RWPE2 (cell line): Measurements from ENCODE around the gene COPE.
A peak's percentile ranks its signal among the peaks of the same experiment; 100 is the strongest.

Experiments used
- ATAC-seq: fragments of 200-7000 bp; cut with Tn5 transposase; 3 replicates; pipeline ENCODE4 v1.9.1; 2021; ENCODE audit warnings: low read depth
- DNase-seq: peaks from one replicate; pipeline ENCODE4 v3.0.0-alpha.2; 2020; ENCODE audit warnings: low spot score
- H3K27ac ChIP-seq: fragments of 450-650 bp; 2 replicates; pipeline ENCODE4 v1.5.1; 2017; ENCODE audit warnings: mild to moderate bottlenecking; ENCODE audit not compliant: poor library complexity, severe bottlenecking
- H3K27me3 ChIP-seq: fragments of 250-450 bp; sonication (Bioruptor Pico); 2 replicates; pipeline ENCODE4 v1.5.1; 2021; ENCODE audit warnings: mild to moderate bottlenecking, moderate library complexity; ENCODE audit not compliant: insufficient read depth, poor library complexity, severe bottlenecking
- H3K36me3 ChIP-seq: fragments of 250-450 bp; sonication (Bioruptor Pico); 2 replicates; pipeline ENCODE4 v1.5.1; 2020; ENCODE audit warnings: low read depth, mild to moderate bottlenecking, moderate library complexity
- H3K4me1 ChIP-seq: fragments of 250-450 bp; sonication (Bioruptor Pico); 2 replicates; pipeline ENCODE4 v1.5.1; 2021; ENCODE audit warnings: mild to moderate bottlenecking, moderate library complexity; ENCODE audit not compliant: insufficient read depth, poor library complexity, severe bottlenecking
- H3K4me3 ChIP-seq: fragments of 250-450 bp; sonication (Bioruptor Pico); 2 replicates; pipeline ENCODE4 v1.5.1; 2021; ENCODE audit warnings: mild to moderate bottlenecking, moderate library complexity; ENCODE audit not compliant: severe bottlenecking
- H3K9me3 ChIP-seq: fragments of 250-450 bp; sonication (Bioruptor Pico); 2 replicates; pipeline ENCODE4 v1.5.1; 2021; ENCODE audit warnings: mild to moderate bottlenecking, moderate library complexity; ENCODE audit not compliant: severe bottlenecking
- TF ChIP-seq, protein P1 (sequence below): fragments of 450-650 bp; IDR thresholded peaks from one replicate; pipeline ENCODE4 v1.5.1; 2017; ENCODE audit warnings: mild to moderate bottlenecking, moderate library complexity; ENCODE audit not compliant: poor library complexity, severe bottlenecking

COPE gene

DNA sequence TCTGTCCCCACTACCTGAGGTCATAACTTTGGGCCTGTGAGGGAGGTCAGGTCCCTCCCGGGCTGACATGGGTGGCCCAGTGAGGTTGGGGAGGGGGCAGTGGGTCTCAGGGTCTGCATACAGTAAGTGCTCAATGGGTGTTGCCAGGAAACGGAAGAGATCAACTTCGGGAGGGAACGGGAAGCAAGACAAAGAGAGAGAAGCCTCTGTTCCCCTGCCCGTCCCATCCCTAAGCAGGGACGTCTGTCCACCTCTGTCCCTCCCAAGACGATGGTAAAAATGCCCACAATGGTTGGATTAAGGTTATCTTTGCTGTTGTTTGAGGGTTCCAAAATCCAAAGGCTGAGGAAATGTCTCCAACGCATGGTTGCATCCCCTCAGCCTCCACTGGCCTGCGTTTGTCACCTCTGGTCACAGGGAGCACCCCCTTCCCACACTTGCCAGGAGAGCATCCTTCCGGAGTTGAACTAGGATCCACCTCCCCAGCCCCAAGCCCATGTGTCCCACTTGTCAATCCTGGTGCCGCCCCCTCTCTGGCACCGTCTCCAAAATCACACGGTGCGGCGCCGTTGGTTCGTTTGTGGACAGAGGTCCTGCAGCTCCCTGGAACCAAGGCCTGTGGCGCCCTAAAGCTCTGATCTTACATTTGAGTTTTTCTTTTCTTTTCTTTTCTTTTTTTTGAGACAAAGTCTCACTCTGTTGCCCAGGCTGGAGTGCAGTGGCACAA is 22.6 kb upstream of the COPE start:
- Histone ChIP-seq H3K27me3 (no peaks in the 10 kb centered on the region), H3K4me1 (no peaks in the 10 kb centered on the region), H3K27ac (peak overlapping the region; percentile 88), H3K4me3 (no peak overlapping the region), H3K36me3 (peaks cover 32% of the 10 kb centered on the region), H3K9me3 (no peaks in the 10 kb centered on the region)
- TF ChIP-seq, protein P1, sequence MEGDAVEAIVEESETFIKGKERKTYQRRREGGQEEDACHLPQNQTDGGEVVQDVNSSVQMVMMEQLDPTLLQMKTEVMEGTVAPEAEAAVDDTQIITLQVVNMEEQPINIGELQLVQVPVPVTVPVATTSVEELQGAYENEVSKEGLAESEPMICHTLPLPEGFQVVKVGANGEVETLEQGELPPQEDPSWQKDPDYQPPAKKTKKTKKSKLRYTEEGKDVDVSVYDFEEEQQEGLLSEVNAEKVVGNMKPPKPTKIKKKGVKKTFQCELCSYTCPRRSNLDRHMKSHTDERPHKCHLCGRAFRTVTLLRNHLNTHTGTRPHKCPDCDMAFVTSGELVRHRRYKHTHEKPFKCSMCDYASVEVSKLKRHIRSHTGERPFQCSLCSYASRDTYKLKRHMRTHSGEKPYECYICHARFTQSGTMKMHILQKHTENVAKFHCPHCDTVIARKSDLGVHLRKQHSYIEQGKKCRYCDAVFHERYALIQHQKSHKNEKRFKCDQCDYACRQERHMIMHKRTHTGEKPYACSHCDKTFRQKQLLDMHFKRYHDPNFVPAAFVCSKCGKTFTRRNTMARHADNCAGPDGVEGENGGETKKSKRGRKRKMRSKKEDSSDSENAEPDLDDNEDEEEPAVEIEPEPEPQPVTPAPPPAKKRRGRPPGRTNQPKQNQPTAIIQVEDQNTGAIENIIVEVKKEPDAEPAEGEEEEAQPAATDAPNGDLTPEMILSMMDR: no peak
- ATAC-seq (no peak), DNase-seq (no peak)

DNA sequence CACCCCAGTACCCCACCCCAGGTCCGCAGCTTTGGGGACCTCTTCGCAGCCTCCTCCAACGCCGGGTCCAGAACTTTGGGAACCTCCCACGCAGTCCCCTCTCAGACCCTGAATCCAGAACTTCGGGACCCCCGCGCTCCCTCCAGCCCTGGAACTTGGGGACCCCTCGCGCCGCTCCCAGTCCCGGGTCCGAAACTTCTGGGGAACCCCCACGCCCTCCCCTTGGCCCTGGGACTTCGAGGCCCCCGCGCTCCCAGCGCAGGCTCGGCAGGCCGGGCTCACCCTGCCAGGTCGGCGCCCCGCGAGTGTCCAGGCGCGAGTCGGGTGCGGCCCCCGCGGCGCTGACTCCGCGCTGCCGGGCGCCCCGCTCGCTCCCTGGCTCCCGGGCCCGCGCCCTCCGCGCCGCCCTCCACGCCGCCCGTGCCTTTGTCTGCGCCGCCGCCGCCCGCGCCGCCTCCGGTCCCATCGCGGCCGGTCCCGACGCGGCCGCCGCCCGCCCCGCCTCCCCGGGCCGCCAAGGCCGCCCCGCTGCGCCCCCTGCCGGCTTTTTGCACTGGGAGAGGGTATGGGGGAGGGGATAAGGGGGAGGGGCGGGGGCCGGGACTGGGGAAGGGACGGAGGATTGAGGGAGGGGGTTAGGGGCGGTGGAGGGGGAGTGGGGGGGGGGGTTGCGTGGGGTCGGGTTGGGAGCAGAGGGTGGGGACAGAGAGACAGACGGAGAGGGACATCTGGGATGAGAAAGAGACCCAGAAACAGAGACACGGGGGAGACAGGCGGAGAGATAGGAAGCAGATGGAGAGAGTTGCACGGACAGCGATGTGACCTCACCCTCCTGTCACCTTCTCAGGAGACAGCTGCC is 21.8 kb upstream of the COPE start, which contains the start of gene HOMER3:
TSS of gene HOMER3 (minus strand) at position 449 of the 859 bp plus-strand sequence. CDS start 2,235 bp downstream, outside the sequence.
- peak within 1 kb of the TSS; percentile 96 for H3K4me3 ChIP-seq
- peaks cover 34% of the 10 kb centered on the region for H3K36me3 ChIP-seq
- DNase-seq (no peak), ATAC-seq (peak; percentile 66)
- H3K4me1 ChIP-seq: no peaks in the 10 kb centered on the region
- no peaks in the 10 kb centered on the region for H3K27me3 ChIP-seq
- TF ChIP-seq, protein P1: peak; percentile 92
- H3K9me3 ChIP-seq: no peaks in the 10 kb centered on the region
- peak within 1 kb of the TSS; percentile 88 for H3K27ac ChIP-seq

DNA sequence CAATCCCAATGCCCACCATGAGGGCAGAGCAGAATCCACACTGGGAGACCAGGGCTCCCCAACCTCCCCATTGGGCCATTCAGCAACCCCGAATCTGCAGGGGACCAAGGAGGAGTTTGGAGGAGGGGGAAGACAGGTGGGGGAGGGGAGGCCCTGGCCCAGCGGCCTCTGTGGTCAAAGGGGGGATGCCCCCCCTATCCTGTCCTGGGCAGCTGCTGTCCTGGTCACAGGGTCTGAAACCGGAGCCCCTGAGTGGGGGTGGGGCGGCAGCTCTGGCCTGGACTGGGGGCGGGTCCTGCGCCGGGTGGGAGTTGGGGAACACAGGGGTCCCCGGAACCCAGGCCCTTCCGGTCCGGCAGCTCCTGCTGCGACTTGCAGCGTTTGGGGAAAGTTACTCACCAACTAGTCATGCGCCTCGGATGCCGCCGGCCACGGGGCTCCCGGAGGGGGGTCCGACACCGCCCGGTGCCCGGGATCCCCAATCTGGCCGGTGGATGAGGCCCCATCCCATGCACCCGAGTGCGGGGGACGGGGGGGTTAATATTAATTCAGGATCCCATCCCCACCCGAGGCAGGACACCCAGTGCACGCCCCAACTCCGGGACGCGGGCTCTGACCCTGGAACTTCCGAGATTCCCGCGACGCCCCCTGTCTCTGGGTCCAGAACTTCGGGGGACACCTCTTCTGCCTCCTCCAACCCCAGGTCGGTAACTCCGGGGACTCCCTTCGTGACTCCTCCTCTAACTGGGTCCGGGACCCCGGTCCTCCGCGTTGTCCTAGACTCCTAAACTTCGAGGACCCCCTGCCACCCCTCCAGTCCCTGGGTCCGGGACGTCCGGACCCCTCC is 21.0 kb upstream of the COPE start:
- H3K4me3 ChIP-seq: peak overlapping the region; percentile 96
- no peaks in the 10 kb centered on the region for H3K9me3 ChIP-seq
- peak; percentile 75 for ATAC-seq
- H3K4me1 ChIP-seq: no peaks in the 10 kb centered on the region
- H3K27me3 ChIP-seq: no peaks in the 10 kb centered on the region
- DNase-seq: no peak
- TF ChIP-seq, protein P1: no peak
- H3K27ac ChIP-seq: peak overlapping the region; percentile 88
- H3K36me3 ChIP-seq: peaks cover 38% of the 10 kb centered on the region

DNA sequence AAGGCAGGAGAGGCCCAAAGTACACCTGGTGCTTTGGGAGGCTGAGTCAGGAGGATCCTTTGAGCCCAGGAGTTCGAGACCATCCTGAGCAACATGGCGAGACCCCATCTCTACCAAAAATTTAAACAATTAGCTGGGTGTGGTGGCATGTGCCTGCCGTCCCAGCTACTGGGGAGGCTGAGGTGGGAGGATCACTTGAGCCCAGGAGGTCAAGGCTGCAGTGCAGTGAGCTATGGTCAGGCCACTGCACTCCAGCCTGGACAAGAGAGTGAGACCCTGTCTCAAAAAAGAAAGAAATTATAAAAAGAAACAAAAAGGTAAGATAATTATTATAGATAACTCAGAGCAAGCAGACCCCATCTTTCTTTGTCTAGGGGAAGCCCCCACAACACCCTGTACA is 20.0 kb upstream of the COPE start:
- DNase-seq (no peak), ATAC-seq (no peak)
- Histone ChIP-seq H3K27ac (peak overlapping the region; percentile 88), H3K27me3 (no peaks in the 10 kb centered on the region), H3K36me3 (peaks cover 45% of the 10 kb centered on the region), H3K4me1 (no peaks in the 10 kb centered on the region), H3K9me3 (no peaks in the 10 kb centered on the region), H3K4me3 (peak overlapping the region; percentile 96)
- TF ChIP-seq, protein P1: no peak
